ENCODE data around the gene TNFAIP3. TPM values are rescaled to one million over a fixed set of nuclear protein-coding genes. Genes with fewer than 3 reads are reported as not detected.

Gene TNFAIP3
- total and polyA plus RNA-seq, 2 of the 8 experiments (the other 6 are each of a cell fraction or from before 2014, with no cell fraction given), result 1.6 to 2.0 TPM

- Histone ChIP-seq H3K4me1 (replicated peaks in 1 of 4; ENCODE audit: control insufficient read depth in 3 of 4, insufficient read depth in 4 of 4, low read length in 3 of 4) (peaks cover 0 to 11% (median 5%) of the 10 kb centered on the region in 4 experiments; a peak in 4 of 7 replicates), H2AK5ac (ENCODE audit: low read depth, low read length) (no peak overlapping the region), H2BK5ac (ENCODE audit: low read depth, low read length) (no peak overlapping the region), H3K9ac (replicated peaks in 1 of 4; ENCODE audit: extremely low read depth in 1 of 4, low read depth in 3 of 4, low read length in 3 of 4) (no peak overlapping the region), H3K27me3 (replicated peaks in 1 of 4; ENCODE audit: control insufficient read depth in 3 of 4, extremely low read depth in 1 of 4, insufficient read depth in 3 of 4, low read length in 3 of 4) (no peaks in the 10 kb centered on the region), H3K79me1 (ENCODE audit: low read depth, low read length) (no peaks in the 10 kb centered on the region; the same call in 1 of the 2 replicates), H3K18ac (ENCODE audit: extremely low read depth, low read length) (no peak overlapping the region), H2BK12ac (ENCODE audit: low read depth, low read length) (no peak overlapping the region), H3K23me2 (ENCODE audit: low read depth, low read length) (no peaks in the 10 kb centered on the region), H3K14ac (ENCODE audit: insufficient read length) (no peak overlapping the region), H3K79me2 (ENCODE audit: control insufficient read depth in 1 of 2, insufficient read depth in 2 of 2, low read length in 2 of 2) (no peaks in the 10 kb centered on the region), H4K8ac (ENCODE audit: extremely low read depth, insufficient read depth, low read length) (no peak overlapping the region), H4K91ac (replicated peaks; ENCODE audit: insufficient read length, low read length) (no peak overlapping the region), H3K9me3 (ENCODE audit: insufficient read depth in 2 of 2, low read depth in 1 of 2, low read length in 1 of 2) (no peaks in the 10 kb centered on the region), H4K5ac (ENCODE audit: insufficient read length, low read depth, low read length) (no peak overlapping the region), H2BK15ac (ENCODE audit: low read length) (no peak overlapping the region), H4K20me1 (replicated peaks in 1 of 2; ENCODE audit: control insufficient read depth in 1 of 2, insufficient read depth in 2 of 2, low read length in 2 of 2) (no peaks in the 10 kb centered on the region), H3K23ac (ENCODE audit: insufficient read length) (no peak overlapping the region), H3K27ac (ENCODE audit: low read depth, low read length) (no peak overlapping the region), H3K56ac (replicated peaks; ENCODE audit: insufficient read length, low read depth, low read length) (no peak overlapping the region), H2BK120ac (replicated peaks; ENCODE audit: low read depth, low read length) (no peak overlapping the region), H2AFZ (ENCODE audit: low read length) (no peak overlapping the region), H3K36me3 (ENCODE audit: control insufficient read depth in 2 of 4, insufficient read depth in 4 of 4, low read length in 3 of 4) (peaks cover 0 to 13% (median 3%) of the 10 kb centered on the region in 4 experiments; a peak in 2 of 8 replicates), H3K4ac (replicated peaks; ENCODE audit: insufficient read length, low read depth, low read length) (no peak overlapping the region), H2BK20ac (ENCODE audit: low read length) (no peak overlapping the region), H3K4me3 (ENCODE audit: extremely low read depth in 1 of 4, insufficient read depth in 2 of 4, low read depth in 3 of 4, low read length in 4 of 4) (no peak overlapping the region), H3K4me2 (ENCODE audit: insufficient read depth in 1 of 2, low read depth in 2 of 2, low read length in 2 of 2) (no peak overlapping the region)
- no peak for FAIRE-seq
- CTCF ChIA-PET (ENCODE audit: partially characterized antibody), result interaction anchor here (0.7 to 1.6 kb wide), 4 partner anchors 8 to 168 kb away, joined by 3 to 9 read pairs (median 4); partner anchors contain the start of gene TNFAIP3
- no peak for DNase-seq (ENCODE audit: low read depth in 1 of 2, low spot score in 2 of 2)
- POLR2A ChIA-PET (ENCODE audit: partially characterized antibody), result no interaction called here
- WGBS, 2 experiments (ENCODE audit: extremely low coverage in 1 of 2, insufficient coverage in 1 of 2, insufficient read length in 1 of 2, insufficient replicate concordance in 2 of 2, low coverage in 1 of 2, low lambda C conversion rate in 2 of 2, missing lambda C conversion rate in 1 of 2), result 91% methylated on average over 5 of the region's 6 CpGs; no CpG with 5 or more reads in 1 of the 2 experiments
- TF ChIP-seq HDAC6 (IDR thresholded peaks at IDR 0.05; ENCODE audit: low read depth, low read length) (no peak), SAP30 (IDR thresholded peaks at IDR 0.05; ENCODE audit: insufficient read depth, insufficient replicate concordance, low read length) (no peak), SRF (IDR thresholded peaks at IDR 0.05; ENCODE audit: low read depth, low read length) (no peak), ASH2L (IDR thresholded peaks at IDR 0.05; ENCODE audit: low read length) (no peak), JUN (IDR thresholded peaks at IDR 0.05; ENCODE audit: low read depth, low read length) (no peak), ATF2 (IDR thresholded peaks at IDR 0.05; ENCODE audit: low read length) (no peak), POLR2AphosphoS5 (IDR thresholded peaks at IDR 0.05; ENCODE audit: low read depth, low read length) (no peak)
Measured at GRCh38 chr6:137875058-137875520, 8.0 kb downstream of the TNFAIP3 start.
